Skeletal muscle satellite cell (primary cell): ENCODE measurements around the gene ZNF735. TPM values are rescaled to one million over a fixed set of nuclear protein-coding genes. Genes with fewer than 3 reads are reported as not detected.
"Not testable (repeated sequence)": the region's sequence is repeated elsewhere in the genome, so short reads cannot be mapped to it uniquely, and the experiment has no call there.

Source experiments
- H3K27me3 ChIP-seq: 2 replicates; pipeline ENCODE4 v1.7.0; 2013; ENCODE audit warnings: low read length; ENCODE audit not compliant: control insufficient read depth, insufficient read depth
- H3K36me3 ChIP-seq: 2 replicates; pipeline ENCODE4 v1.7.0; 2013; ENCODE audit warnings: mild to moderate bottlenecking, control low read depth, low read length; ENCODE audit not compliant: insufficient read depth
- H3K4me1 ChIP-seq: 2 replicates; pipeline ENCODE4 v1.7.0; 2013; ENCODE audit warnings: low read length; ENCODE audit not compliant: control insufficient read depth, insufficient read depth
- H3K4me2 ChIP-seq: 2 replicates; pipeline ENCODE4 v1.7.0; 2013; ENCODE audit warnings: mild to moderate bottlenecking, low read length
- H3K4me3 ChIP-seq: 2 replicates; pipeline ENCODE4 v1.7.0; 2013; ENCODE audit warnings: low read length
- H3K9ac ChIP-seq: 2 replicates; pipeline ENCODE4 v1.7.0; 2013; ENCODE audit warnings: mild to moderate bottlenecking, low read depth, low read length, moderate library complexity
- H3K9me3 ChIP-seq: replicated peaks from 2 replicates; pipeline ENCODE4 v1.7.0; 2013; ENCODE audit warnings: mild to moderate bottlenecking, control low read depth, low read length
- total RNA-seq: library from RNA; depleted of rRNA; stranded (reverse); fragments of >200 nt; gene quantifications from 2 replicates; pipeline ENCODE4 v1.2.3, GENCODE V29; 2012; rRNA removed

Gene ZNF735
- total RNA-seq, result not detected in 2 replicates

DNA sequence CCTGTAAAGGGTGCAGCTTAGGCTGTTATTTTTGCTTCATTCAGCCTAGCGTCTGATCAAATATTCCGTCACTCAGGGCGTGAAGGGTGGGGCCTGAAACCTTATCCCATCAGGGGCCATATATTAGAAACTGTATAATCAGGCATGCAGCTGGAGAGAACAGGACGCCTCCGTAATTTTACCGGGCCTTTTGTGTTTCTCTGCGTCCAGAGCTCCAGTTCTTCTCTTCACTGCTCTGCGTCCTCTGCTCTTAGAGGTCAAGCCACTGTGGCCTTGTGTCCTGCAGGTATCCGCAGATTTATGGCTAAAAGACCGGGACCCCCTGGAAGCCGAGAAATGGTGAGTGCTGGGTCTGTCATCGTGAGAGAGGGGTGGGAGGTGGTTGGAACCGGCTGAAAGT is at the start of gene ZNF735:
Gene ZNF735, plus strand, starts transcription at position 301 of the 400 bp plus-strand sequence. Its CDS starts 0 bp downstream, at position 301.
- Histone ChIP-seq H3K9ac (no peak within 1 kb of the TSS), H3K36me3 (no peaks in the 10 kb centered on the region), H3K27me3 (no peaks in the 10 kb centered on the region), H3K4me2 (no peak within 1 kb of the TSS), H3K4me3 (no peak within 1 kb of the TSS), H3K4me1 (no peaks in the 10 kb centered on the region), H3K9me3 (no peaks in the 10 kb centered on the region)

DNA sequence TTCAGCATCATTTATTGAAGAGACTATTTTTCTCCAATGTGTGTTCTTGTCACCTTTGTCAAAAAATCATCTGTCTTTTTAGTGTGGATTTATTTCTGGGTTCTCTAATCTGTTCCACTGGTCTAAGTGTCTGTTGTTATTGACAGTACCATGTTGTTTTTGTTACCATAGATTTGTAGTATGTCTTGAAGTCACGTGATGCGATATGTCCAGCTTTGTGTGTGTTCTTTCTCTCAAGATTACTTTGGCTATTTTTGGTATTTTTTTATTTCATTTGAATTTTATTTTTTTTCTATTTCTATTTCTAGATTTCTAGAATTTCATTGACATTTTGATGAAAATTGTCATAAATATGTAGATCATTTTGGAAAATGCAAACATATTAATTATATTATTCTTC is 36.0 kb upstream of the ZNF735 start:
- not testable (repeated sequence) for H3K9me3 ChIP-seq, H3K36me3 ChIP-seq, H3K9ac ChIP-seq, H3K4me3 ChIP-seq, H3K4me1 ChIP-seq, H3K4me2 ChIP-seq, H3K27me3 ChIP-seq

DNA sequence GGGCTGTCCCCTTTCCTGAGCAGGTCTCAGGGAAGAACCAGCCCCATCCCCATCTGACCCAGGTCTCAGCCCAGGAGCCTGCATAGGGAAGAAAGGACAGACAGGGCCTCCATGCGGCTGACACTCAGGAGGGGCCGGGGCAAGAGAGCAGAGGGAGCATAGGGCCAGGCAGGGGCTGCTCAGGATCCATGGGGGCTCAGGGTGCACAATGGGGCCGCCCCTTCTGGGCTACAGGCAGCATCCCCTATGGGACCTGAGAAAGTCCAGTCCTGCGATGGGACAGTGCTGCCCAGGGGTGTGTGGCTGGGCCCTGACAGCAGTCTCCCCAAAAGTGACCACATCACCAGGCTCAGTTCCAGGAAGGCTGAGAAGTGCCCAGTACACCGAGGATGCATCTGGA is 32.7 kb upstream of the ZNF735 start:
- Histone ChIP-seq H3K9me3 (peaks cover 5% of the 10 kb centered on the region), H3K4me1 (no peaks in the 10 kb centered on the region), H3K9ac (no peak overlapping the region), H3K36me3 (no peaks in the 10 kb centered on the region), H3K4me3 (no peak overlapping the region), H3K4me2 (no peak overlapping the region), H3K27me3 (no peaks in the 10 kb centered on the region)

DNA sequence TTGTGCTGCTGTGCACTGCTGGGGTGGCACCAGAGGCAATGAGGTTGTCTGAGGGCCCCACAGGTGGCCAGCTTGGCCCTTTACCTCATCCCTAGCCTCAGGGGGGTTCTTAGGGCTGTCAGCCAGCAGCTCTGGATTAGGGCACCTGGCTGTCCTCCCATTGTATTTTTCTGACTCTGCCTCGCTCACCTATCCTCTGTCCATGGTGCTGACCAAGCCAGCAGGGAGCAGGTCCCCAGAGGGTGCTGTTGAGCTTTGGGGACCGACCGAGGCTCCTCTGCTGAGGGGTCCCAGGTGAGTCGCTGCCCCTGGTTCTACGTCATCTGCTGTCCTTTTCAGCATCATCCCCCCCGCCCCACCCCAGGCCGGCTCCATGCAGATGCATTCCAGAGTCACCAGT is 32.1 kb upstream of the ZNF735 start:
- Histone ChIP-seq H3K4me1 (no peaks in the 10 kb centered on the region), H3K9me3 (peaks cover 5% of the 10 kb centered on the region), H3K4me2 (no peak overlapping the region), H3K27me3 (no peaks in the 10 kb centered on the region), H3K4me3 (no peak overlapping the region), H3K9ac (no peak overlapping the region), H3K36me3 (no peaks in the 10 kb centered on the region)

DNA sequence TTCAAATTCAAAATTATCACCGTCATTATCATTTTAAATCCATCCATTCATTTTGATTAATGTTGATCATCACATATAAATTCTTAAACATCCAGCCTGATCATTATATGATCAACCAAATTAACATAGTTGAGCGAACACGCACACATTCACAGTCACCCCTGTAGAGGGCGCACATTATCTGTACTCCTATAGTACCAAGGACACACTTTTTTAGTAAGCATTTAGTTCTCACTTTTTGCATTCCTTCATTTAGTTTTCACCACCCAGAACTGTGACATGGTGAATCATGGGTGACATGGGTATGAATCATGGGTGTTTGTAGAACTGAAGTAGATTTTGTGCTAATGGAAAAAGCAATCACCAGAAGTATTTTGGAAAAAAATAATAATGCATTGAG is 26.0 kb upstream of the ZNF735 start:
- Histone ChIP-seq H3K4me2 (no peak overlapping the region), H3K9ac (no peak overlapping the region), H3K4me3 (no peak overlapping the region), H3K27me3 (no peaks in the 10 kb centered on the region), H3K9me3 (peaks cover 12% of the 10 kb centered on the region), H3K4me1 (no peaks in the 10 kb centered on the region), H3K36me3 (no peaks in the 10 kb centered on the region)

DNA sequence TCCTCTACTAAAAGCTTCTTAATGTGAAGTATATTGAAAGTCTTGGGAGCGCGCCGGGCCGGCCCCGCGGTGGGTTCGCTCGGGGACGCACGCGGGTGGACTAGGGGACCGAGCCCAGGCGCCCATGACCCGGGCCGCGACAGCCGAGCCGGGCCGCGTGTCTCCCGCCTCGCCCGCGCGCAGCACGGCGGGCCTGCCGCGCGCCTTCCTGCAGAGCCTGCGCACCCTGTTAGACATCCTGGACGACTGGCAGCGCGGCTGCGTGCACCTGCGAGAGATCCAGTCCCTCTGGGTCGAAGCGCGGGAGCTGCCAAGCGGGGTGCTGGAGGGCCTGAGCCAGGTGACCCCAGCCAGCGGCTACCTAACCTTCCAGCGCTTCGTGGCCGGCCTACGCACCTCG is 25.4 kb upstream of the ZNF735 start:
- Histone ChIP-seq H3K9me3 (peaks cover 12% of the 10 kb centered on the region), H3K4me1 (no peaks in the 10 kb centered on the region), H3K4me3 (no peak overlapping the region), H3K9ac (no peak overlapping the region), H3K27me3 (no peaks in the 10 kb centered on the region), H3K36me3 (no peaks in the 10 kb centered on the region), H3K4me2 (no peak overlapping the region)

DNA sequence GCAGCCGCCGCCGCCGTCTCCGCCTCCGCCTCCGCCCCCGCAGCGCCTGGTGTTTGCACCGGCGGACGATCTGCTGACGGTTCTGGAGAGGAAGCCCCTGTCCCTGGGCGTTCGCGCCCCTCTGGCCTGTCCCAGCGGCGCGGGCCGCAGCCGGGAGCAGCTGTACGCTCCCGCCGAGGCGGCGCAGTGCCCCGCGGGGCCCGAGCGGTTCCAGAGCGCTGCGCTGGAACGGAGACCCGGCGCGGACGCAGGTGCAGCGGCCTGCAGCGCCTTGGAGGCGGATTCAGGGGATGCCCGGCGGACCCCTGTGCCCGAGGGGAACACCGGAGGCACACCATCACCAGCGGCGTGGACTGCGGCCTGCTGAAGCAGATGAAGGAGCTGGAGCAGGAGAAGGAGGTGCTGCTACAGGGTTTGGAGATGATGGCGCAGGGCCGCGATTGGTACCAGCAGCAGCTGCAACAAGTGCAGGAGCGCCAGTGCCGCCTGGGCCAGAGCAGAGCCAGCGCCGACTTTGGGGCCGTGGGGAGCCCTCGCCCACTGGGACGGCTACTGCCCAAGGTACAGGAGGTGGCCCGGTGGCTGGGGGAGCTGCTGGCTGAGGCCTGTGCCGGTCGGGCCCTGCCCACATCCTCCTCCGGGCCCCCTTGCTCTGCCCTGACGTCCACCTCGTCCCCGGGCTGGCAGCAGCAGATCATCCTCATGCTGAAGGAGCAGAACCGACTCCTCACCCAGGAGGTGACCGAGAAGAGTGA is 24.8 kb upstream of the ZNF735 start:
- no peak overlapping the region for H3K4me2 ChIP-seq
- peaks cover 12% of the 10 kb centered on the region for H3K9me3 ChIP-seq

DNA sequence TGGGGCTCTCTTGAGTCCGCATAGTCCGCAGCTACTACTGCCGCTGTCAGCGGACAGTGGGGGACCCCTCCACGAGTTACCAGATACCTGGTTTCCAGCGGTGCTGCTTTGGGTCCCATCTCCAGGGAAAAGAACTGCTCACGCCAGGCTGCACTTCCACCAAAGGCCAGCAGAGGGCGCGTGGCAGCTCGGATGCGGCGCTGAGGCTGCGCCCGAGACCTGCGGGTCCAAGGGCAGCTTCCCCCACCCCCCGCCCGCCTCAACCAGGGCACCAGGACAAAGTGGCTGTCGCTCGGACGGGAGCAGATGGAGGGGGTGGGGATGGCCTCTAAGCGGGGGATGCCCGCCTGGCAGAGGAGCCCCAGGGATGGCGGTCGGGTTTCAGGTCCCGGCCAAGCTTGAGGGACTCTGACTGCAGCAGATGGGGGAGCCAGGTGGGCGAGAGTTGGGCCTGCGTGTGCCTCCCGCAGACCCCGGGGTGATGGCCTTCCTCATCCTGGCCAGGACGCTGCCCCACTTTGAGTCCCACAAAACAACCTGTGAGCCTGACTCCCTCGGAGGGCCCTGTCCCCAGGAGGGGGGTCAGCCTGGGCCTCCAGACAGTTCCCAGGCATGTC is 23.8 kb upstream of the ZNF735 start:
- Histone ChIP-seq H3K9ac (no peak overlapping the region), H3K4me1 (no peaks in the 10 kb centered on the region), H3K9me3 (peaks cover 12% of the 10 kb centered on the region), H3K4me2 (no peak overlapping the region), H3K27me3 (no peaks in the 10 kb centered on the region), H3K4me3 (no peak overlapping the region), H3K36me3 (no peaks in the 10 kb centered on the region)

More for the DNA sequence above, 24.8 kb upstream of the ZNF735 start:
- Histone ChIP-seq H3K9ac (no peak overlapping the region), H3K36me3 (no peaks in the 10 kb centered on the region), H3K4me1 (no peaks in the 10 kb centered on the region), H3K27me3 (no peaks in the 10 kb centered on the region), H3K4me3 (no peak overlapping the region)

DNA sequence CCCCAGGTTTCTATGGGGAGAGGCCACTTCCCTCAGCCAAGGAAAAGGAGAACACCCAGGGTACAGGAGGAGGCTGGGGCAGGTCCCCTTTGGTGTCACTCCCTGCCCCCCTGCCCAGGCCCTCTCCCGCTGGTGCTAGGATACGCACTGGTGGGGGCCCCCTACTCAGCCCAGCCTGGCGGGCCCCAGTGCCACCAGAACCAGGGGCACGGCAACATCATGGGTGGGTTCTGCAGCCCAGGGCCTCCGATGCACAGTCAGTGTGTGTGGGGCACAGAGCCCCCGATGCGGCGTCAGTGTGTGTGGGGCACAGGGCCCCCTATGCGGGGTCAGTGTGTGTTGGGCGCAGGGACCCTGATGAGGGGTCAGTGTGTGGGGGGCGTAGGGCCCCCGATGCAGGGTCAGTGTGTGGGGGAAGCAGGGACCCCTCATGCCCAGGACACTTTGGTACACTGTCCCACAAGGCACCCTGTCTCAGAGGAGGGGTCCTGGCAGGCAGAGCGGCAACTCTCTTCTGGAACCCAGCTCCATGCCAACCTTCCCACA is 23.1 kb upstream of the ZNF735 start:
- Histone ChIP-seq H3K4me1 (no peaks in the 10 kb centered on the region), H3K27me3 (no peaks in the 10 kb centered on the region), H3K9ac (no peak overlapping the region), H3K36me3 (no peaks in the 10 kb centered on the region), H3K9me3 (peaks cover 12% of the 10 kb centered on the region), H3K4me2 (no peak overlapping the region), H3K4me3 (no peak overlapping the region)

DNA sequence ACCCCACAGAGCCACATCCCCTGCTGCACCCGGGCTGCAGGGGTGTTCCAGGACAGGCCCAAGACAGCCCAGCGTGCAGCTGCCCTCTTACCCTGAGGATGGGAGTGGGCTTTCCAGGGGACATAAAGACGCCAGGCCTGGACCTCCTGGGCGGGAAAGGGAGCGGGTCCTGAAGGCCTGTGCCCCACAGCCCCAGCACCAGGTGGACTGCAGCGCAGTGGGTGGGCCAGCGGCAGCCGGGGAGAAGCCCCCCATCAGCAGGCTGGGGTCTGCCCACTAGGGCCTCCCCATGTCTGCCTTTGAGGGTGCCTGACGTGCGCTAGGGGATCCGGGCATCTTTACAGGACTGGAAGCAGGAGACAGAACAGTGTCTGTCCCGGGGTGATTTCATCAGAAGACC is 22.6 kb upstream of the ZNF735 start:
- Histone ChIP-seq H3K4me1 (no peaks in the 10 kb centered on the region), H3K9me3 (peaks cover 12% of the 10 kb centered on the region), H3K4me2 (no peak overlapping the region), H3K27me3 (no peaks in the 10 kb centered on the region), H3K4me3 (no peak overlapping the region), H3K9ac (no peak overlapping the region), H3K36me3 (no peaks in the 10 kb centered on the region)

DNA sequence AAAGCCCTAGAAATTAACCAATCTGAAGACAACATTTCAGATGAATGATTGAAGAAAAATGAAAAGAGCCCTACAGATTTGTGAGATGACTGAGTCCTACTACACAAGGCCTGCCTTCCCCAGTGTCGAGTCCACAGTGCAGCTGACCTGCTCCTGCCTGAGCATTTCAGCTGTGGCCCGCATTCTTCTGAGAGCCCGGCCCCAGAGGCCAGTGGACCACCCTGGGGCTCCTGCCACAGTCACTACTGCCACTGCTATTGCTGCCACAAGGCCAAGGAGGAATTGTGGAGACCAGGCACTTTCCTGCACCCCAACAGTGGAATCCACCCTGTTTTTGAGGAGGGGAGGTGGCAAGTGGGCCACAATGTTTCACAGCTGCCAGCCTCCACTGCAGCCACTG is 19.6 kb upstream of the ZNF735 start:
- Histone ChIP-seq H3K9ac (no peak overlapping the region), H3K4me1 (no peaks in the 10 kb centered on the region), H3K4me3 (no peak overlapping the region), H3K36me3 (no peaks in the 10 kb centered on the region), H3K4me2 (no peak overlapping the region), H3K27me3 (no peaks in the 10 kb centered on the region), H3K9me3 (peaks cover 9% of the 10 kb centered on the region)
